Right atrium auricular region (tissue), 2 donors: ENCODE measurements around the gene TMEM44. TPM values are rescaled to one million over a fixed set of nuclear protein-coding genes. Genes with fewer than 3 reads are reported as not detected.

Source experiments
- DNase-seq: peaks from one replicate; pipeline ENCODE4 v3.0.0-alpha.2; 2019; ENCODE audit warnings: low spot score
- H3K27ac ChIP-seq, 2 donors: fragments of 200-600 bp; sonication (generic); 1 replicate in 1 of 2; 2 replicates in 1 of 2; pipeline ENCODE4 v1.5.1; 2016 to 2019
- H3K27me3 ChIP-seq, 2 donors: fragments of 200-600 bp; sonication (generic); one replicate each; pipeline versions ENCODE4 v1.5.1 to v1.6.0; 2017 to 2019
- H3K36me3 ChIP-seq: fragments of 200-600 bp; sonication (generic); one replicate; pipeline ENCODE4 v1.5.1; 2016
- H3K4me1 ChIP-seq, 2 donors: fragments of 200-600 bp; sonication (generic); one replicate each; pipeline versions ENCODE4 v1.5.1 to v1.6.0; 2017 to 2019
- H3K4me3 ChIP-seq, 2 donors: fragments of 200-600 bp; sonication (generic); 1 replicate in 1 of 2; 2 replicates in 1 of 2; pipeline ENCODE4 v1.5.1; 2017 to 2019; ENCODE audit warnings: mild to moderate bottlenecking in 1 of 2, moderate library complexity in 1 of 2
- H3K9me3 ChIP-seq, 2 donors: fragments of 200-600 bp; sonication (generic); one replicate each; pipeline ENCODE4 v1.5.1; 2019
- total RNA-seq, 2 donors: library from RNA; depleted of rRNA; stranded (reverse); fragments of >200 nt; gene quantifications; one replicate each; pipeline ENCODE4 v1.1.0, GENCODE V29; 2016
- TF ChIP-seq, protein P1 (sequence below), 2 donors: fragments of 200-600 bp; sonication (generic); IDR thresholded peaks; one replicate each; pipeline ENCODE4 v1.5.1; 2019; ENCODE audit warnings: antibody characterized with exemption in 2 of 2

The TMEM44 gene
- total RNA-seq, 2 donors from 2014 or later = 5.9 to 6.4 TPM

DNA sequence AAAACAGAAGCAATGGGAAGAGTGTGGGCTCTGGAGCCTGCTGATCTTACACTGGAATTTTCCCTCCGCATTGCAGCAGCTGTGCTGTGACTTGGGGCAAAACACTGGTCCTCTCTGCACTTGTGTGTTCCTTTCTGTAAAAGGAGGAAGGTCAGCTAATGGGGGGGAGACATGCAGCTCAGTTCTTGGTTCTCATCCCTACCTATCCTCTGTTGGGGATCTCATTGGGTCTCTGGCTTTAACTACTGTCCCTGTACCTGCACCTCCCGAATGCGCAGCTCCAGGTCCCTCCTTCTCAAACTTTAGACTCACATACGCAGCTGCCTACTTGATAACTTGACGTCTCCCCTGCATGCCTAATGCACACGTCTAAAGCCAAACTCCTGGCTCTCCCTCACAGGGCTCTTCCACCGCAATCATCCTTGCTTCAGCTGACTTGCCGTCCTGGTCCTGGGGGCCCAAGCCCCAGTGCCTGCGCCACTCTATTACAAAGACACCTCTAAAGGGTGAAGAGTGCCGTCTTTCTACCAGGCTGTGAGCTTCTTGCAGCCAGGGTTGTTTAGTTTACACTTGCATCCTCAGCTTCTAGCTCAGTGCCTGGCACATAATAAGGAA lies 5.9 kb upstream of the TMEM44 start:
- Histone ChIP-seq H3K27ac (peak overlapping the region in 1 of 2 donors; percentile 44), H3K4me3 (no peak overlapping the region), H3K4me1 (peaks cover 0 to 12% of the 10 kb centered on the region in 2 donors), H3K27me3 (no peaks in the 10 kb centered on the region), H3K9me3 (no peaks in the 10 kb centered on the region), H3K36me3 (peaks cover 25% of the 10 kb centered on the region)
- TF ChIP-seq, protein P1, sequence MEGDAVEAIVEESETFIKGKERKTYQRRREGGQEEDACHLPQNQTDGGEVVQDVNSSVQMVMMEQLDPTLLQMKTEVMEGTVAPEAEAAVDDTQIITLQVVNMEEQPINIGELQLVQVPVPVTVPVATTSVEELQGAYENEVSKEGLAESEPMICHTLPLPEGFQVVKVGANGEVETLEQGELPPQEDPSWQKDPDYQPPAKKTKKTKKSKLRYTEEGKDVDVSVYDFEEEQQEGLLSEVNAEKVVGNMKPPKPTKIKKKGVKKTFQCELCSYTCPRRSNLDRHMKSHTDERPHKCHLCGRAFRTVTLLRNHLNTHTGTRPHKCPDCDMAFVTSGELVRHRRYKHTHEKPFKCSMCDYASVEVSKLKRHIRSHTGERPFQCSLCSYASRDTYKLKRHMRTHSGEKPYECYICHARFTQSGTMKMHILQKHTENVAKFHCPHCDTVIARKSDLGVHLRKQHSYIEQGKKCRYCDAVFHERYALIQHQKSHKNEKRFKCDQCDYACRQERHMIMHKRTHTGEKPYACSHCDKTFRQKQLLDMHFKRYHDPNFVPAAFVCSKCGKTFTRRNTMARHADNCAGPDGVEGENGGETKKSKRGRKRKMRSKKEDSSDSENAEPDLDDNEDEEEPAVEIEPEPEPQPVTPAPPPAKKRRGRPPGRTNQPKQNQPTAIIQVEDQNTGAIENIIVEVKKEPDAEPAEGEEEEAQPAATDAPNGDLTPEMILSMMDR (IDR thresholded peaks at IDR 0.05) = no peak
- no peak for DNase-seq

DNA sequence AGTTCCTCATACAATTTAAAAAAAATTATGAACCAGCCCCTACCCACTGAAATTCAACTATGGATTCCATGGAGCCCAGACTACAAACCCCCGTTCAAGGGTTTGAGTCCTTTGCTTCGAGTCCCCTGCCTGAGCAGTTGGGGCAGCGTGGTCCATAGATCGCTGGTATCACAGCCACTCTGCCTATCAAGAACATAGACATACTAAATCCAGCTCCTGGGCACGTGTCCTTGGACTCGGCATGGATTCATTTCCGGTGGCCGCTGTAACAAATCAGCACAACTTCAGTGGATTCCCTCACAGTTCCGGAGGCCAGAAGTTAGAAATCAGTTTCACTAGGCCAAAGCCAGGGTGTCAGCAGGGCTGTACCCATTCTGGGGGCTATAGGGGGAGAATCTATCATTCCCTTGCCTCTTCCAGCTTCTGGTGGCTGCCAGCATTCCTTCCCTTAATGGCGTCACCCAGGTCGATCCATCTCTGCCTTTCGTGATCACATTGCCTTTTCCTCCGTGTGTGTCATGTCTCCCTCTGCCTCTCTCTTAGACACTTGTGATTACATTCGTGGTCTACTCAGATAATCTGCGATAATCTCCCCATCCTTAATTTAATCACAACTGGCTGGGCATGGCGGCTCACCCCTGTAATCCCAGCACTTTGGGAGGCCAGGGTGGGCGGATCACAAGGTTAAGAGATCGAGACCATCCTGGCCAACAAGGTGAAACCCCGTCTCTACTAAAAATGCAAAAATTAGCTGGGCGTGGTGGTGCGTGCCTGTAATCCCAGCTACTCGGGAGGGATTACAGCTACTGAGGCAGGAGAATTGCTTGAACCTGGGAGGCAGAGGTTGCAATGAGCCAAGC lies 4.6 kb upstream of the TMEM44 start:
- Histone ChIP-seq H3K4me3 (no peak overlapping the region), H3K27ac (no peak overlapping the region), H3K4me1 (peaks cover 0 to 18% of the 10 kb centered on the region in 2 donors), H3K9me3 (no peaks in the 10 kb centered on the region), H3K36me3 (peaks cover 19% of the 10 kb centered on the region), H3K27me3 (no peaks in the 10 kb centered on the region)
- TF ChIP-seq, protein P1 (IDR thresholded peaks at IDR 0.05) = no peak
- peak; percentile 48 for DNase-seq

DNA sequence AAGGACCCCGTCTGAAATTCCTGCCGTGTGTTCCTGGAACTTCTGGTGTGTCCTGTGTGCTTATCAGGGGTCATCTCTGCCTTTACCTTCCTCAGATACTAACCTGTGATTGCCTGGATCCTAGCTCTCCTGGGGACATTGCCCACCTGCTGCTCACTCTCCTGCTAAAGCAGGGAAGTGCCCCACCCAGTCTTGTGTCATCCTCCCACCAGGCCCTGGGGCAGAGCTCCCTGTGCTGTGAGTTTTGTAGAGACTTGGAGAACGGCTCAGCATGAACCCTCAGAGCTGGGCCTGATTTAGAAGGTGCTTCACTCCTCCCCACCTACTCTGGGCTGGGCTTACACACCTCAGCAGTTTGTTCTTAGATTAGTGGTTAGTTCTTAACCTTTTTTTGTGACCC lies 3.8 kb upstream of the TMEM44 start:
- TF ChIP-seq, protein P1 (IDR thresholded peaks at IDR 0.05) = no peak
- Histone ChIP-seq H3K4me1 (peaks cover 0 to 25% of the 10 kb centered on the region in 2 donors), H3K9me3 (no peaks in the 10 kb centered on the region), H3K27me3 (no peaks in the 10 kb centered on the region), H3K4me3 (no peak overlapping the region), H3K27ac (no peak overlapping the region), H3K36me3 (peaks cover 18% of the 10 kb centered on the region)
- peak; percentile 52 for DNase-seq

DNA sequence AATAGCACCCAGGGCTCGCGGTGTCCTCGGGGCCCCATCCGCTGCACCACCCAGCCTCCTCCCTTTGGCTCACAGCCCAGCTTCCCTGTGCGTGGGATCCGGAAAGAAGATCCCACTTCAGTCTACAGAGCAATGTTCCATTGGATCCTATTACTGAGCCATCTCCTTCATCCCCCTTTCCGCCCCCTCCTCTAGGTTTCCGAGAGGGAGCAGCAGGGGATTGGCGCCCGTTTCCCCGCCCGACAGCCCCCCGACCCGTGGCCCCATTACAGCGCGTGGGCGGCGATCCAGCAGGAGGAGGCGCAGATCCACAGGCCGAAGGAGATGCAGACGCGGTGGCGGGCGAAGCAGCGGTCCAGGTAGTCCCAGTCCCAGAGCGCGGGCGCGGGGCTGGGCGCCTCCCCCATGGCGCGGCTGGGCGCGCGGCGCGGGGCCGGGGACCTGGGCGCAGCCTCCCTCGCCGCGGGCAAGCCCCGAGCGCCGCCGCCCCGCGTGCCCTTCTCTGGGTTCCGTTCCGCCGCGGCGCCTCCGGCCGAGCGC lies 340 bp downstream of the TMEM44 start:
- Histone ChIP-seq H3K27ac (peak overlapping the region; percentile 51 to 75), H3K36me3 (peaks cover 4% of the 10 kb centered on the region), H3K27me3 (no peaks in the 10 kb centered on the region), H3K4me1 (peaks cover 0 to 13% of the 10 kb centered on the region in 2 donors), H3K4me3 (peak overlapping the region; percentile 58 to 64), H3K9me3 (no peaks in the 10 kb centered on the region)
- DNase-seq = no peak
- TF ChIP-seq, protein P1 (IDR thresholded peaks at IDR 0.05) = no peak

DNA sequence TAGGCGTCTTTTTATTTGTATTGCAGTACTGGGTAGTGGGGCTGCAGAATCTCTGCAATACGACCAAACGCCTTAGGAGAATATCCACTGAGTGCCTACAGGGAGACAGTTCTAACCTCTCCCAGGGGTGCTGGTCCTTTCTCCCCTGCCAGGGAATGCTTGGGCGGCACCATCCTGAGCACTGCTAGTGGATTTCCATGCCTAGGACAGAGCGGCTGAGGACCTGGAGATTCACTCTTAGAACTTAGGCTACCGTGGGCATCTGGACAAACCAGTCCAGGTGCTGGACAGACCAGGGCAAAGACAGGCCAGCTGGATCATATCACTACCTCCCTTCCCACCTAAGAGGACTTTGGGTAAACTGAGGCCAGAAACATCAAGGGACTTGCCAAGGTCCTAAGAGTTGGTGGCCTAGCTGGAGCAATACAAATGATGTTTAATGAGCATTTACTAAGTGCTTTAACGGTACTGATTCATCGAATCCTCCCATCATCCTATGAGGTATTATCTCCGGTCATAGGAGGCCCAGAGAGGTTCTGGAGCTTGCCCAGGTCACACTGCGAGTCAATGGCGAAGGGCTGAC lies 902 bp downstream of the TMEM44 start:
- Histone ChIP-seq H3K27me3 (no peaks in the 10 kb centered on the region), H3K27ac (peak overlapping the region; percentile 51 to 75), H3K9me3 (no peaks in the 10 kb centered on the region), H3K4me3 (peak overlapping the region; percentile 58 to 64), H3K4me1 (peaks cover 0 to 13% of the 10 kb centered on the region in 2 donors), H3K36me3 (peaks cover 6% of the 10 kb centered on the region)
- DNase-seq = no peak
- TF ChIP-seq, protein P1 (IDR thresholded peaks at IDR 0.05) = no peak
